MCF 10A (cell line): ENCODE results near the gene TCEA2. TPM values are rescaled to one million over a fixed set of nuclear protein-coding genes. Genes with fewer than 3 reads are reported as not detected.

Source experiments
- BruUV-seq: library from RNA; stranded (reverse); fragments of 400-500 nt; replicated peaks from 2 replicates; lab custom pipeline; 2021; lab: Mats Ljungman, UMichigan
- CTCF ChIA-PET: fragments of 300-600 bp; sonication (Branson Sonifier 250); formaldehyde crosslinking; extraction: SDS; loops from one replicate; lab custom pipeline; 2021; ENCODE audit warnings: antibody characterized with exemption, inconsistent platforms; lab: Yijun Ruan, JAX
- POLR2A ChIA-PET: fragments of 300-600, 350-650 bp; sonication (Branson Sonifier 250); formaldehyde crosslinking; extraction: SDS; loops from one replicate; lab custom pipeline; 2020; ENCODE audit warnings: antibody characterized with exemption, inconsistent platforms; lab: Yijun Ruan, JAX
- DNase-seq: peaks from one replicate; pipeline ENCODE4 v3.0.0-alpha.2; 2018; ENCODE audit not compliant: unreplicated experiment
- H3K27ac Mint-ChIP-seq: one replicate; pipeline ENCODE4 v1.8.0; 2022; ENCODE audit warnings: mild to moderate bottlenecking, low read depth, mixed read lengths; ENCODE audit not compliant: unreplicated experiment
- H3K27me3 Mint-ChIP-seq: one replicate; pipeline ENCODE4 v1.8.0; 2022; ENCODE audit warnings: mixed read lengths; ENCODE audit not compliant: insufficient read depth, unreplicated experiment
- H3K36me3 Mint-ChIP-seq: one replicate; pipeline ENCODE4 v1.8.0; 2022; ENCODE audit warnings: mild to moderate bottlenecking, moderate library complexity, mixed read lengths; ENCODE audit not compliant: insufficient read depth, unreplicated experiment
- H3K4me1 Mint-ChIP-seq: one replicate; pipeline ENCODE4 v1.8.0; 2022; ENCODE audit warnings: mixed read lengths; ENCODE audit not compliant: insufficient read depth, unreplicated experiment
- H3K4me3 Mint-ChIP-seq: one replicate; pipeline ENCODE4 v1.8.0; 2022; ENCODE audit warnings: mild to moderate bottlenecking, moderate library complexity, mixed read lengths; ENCODE audit not compliant: unreplicated experiment
- H3K9me3 Mint-ChIP-seq: one replicate; pipeline ENCODE4 v1.8.0; 2022; ENCODE audit warnings: mixed read lengths; ENCODE audit not compliant: unreplicated experiment
- intact Hi-C: fragments of 100-400 bp; cut with micrococcal nuclease; formaldehyde crosslinking; loops from 2 replicates; pipeline ENCODE4 v1.14.1; 2022
- total RNA-seq: library from RNA; stranded (reverse); gene quantifications from 2 replicates; pipeline ENCODE4 v1.2.3, GENCODE V29; 2022
- TF ChIP-seq, protein P1 (sequence below): fragments of 200-600 bp; IDR thresholded peaks from one replicate; pipeline ENCODE4 v1.8.0; 2022; ENCODE audit warnings: antibody characterized with exemption, mild to moderate bottlenecking; ENCODE audit not compliant: unreplicated experiment

Gene TCEA2
- total RNA-seq, 1 experiment from 2014 or later, result 30.8 TPM

DNA sequence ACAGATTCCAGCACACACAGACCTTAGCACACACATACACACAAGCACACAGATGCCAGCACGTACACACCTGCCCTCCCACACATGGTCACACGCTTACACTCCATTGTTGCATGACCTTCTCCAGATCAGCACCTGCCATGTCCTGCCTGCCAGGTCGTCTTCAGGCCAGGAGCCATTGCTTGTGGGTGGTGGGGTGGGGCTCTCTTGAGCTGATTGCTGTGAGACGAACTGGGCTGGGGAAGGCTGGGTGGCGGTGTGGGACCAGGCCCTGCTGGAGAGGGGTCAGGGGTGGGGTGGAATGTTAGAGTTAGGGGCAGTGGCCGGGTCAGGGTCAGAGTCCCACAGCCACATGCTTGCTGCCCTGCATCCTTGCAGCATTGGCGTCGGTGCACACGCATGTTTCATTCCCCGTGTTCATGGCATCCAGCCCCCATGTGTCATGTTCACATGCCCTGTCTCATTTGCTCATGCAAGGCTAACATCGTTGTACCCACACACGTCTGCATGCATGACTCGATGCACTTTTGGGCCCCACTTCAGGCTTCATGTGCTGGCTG is 50.9 kb downstream of the TCEA2 start:
- Mint-ChIP-seq H3K27ac (no peak overlapping the region), H3K27me3 (no peaks in the 10 kb centered on the region), H3K4me3 (no peak overlapping the region), H3K36me3 (peaks cover 2% of the 10 kb centered on the region), H3K4me1 (no peaks in the 10 kb centered on the region), H3K9me3 (no peaks in the 10 kb centered on the region)
- intact Hi-C loops, result no loop called here
- no TSS peak for BruUV-seq
- ChIA-PET CTCF (interaction anchor here (0.6 to 1.0 kb wide), 2 partner anchors 32 to 108 kb away, joined by 3 read pairs; no protein-coding TSS in a partner anchor), POLR2A (no interaction called here)
- no peak for DNase-seq
- TF ChIP-seq, protein P1, sequence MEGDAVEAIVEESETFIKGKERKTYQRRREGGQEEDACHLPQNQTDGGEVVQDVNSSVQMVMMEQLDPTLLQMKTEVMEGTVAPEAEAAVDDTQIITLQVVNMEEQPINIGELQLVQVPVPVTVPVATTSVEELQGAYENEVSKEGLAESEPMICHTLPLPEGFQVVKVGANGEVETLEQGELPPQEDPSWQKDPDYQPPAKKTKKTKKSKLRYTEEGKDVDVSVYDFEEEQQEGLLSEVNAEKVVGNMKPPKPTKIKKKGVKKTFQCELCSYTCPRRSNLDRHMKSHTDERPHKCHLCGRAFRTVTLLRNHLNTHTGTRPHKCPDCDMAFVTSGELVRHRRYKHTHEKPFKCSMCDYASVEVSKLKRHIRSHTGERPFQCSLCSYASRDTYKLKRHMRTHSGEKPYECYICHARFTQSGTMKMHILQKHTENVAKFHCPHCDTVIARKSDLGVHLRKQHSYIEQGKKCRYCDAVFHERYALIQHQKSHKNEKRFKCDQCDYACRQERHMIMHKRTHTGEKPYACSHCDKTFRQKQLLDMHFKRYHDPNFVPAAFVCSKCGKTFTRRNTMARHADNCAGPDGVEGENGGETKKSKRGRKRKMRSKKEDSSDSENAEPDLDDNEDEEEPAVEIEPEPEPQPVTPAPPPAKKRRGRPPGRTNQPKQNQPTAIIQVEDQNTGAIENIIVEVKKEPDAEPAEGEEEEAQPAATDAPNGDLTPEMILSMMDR, result no peak

DNA sequence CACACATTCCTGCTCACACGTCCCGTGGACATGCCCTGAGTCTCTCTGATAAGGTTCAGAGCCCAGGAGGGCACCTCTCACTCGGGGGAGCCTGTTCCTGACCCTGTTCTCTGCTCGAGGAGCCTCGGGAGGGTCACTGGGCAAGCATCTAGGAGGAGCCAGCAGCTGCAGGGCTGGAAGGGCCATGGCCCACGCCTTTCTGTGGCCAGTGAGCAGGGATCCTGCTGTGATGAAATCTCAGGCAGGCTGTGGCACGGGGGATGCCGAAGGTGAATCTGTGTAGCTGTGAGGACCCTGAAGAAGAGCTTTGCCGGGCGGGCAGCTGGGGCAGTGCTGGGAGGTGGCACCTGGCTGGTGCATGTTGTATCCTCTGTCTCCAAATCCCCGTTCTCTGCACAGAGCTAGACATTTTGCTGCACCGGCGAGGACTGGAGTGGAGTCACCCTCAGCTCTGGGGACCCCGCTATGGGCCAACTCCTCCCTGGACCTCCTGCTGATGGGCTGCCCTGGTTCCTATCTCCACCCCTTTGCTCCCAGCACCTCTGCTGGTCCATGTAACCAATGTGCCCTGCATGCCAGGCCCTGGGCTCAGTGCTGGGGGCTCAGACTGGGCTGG is 51.5 kb downstream of the TCEA2 start:
- TF ChIP-seq, protein P1, result no peak
- CTCF ChIA-PET, result interaction anchor here (0.7 to 1.9 kb wide), 2 partner anchors 13 to 76 kb away, joined by 3 to 6 read pairs; no protein-coding TSS in a partner anchor
- Mint-ChIP-seq H3K27me3 (no peaks in the 10 kb centered on the region), H3K4me3 (no peak overlapping the region), H3K27ac (no peak overlapping the region), H3K36me3 (no peaks in the 10 kb centered on the region), H3K9me3 (no peaks in the 10 kb centered on the region), H3K4me1 (no peaks in the 10 kb centered on the region)
- BruUV-seq, result no TSS peak
- POLR2A ChIA-PET, result no interaction called here
- intact Hi-C loops, result no loop called here
- DNase-seq, result no peak

DNA sequence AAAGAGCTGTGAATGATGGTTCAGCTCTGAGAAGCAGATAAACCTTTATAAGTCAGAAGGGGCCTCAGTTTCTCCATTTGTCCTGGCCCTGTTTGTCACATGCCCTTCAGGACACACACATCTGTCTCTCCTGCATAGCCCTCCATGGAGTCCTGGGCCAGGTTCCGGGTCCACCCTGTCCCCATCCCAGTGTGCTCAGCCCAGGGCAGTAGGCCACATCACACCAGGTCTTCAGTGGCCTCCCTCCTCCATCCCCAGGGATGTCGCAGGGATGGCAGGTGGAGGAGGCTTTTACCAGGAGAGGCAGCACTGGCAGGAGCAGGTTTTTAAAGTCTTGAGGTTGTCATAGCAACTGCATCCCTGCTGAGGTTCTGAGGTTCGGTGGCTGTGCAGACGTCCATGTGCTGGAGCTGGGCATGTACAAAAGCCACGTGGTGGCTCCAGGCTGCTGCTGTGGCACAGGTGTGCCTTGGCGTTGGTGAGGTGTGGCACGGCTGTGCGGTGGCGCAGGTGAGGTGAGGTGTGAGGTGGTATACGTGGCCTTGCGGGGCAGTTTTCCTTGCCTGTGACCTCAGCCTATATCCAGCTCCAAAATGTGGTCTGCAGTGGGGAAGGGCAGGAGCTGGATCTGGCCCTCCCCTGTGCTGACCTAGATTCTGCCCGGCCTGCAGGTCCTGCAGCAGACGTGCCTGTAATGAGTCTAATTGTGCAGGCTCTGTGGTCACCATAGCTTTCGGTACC is 52.3 kb downstream of the TCEA2 start:
- intact Hi-C loops, result no loop called here
- no peaks in the 10 kb centered on the region for H3K27me3 Mint-ChIP-seq
- H3K4me3 Mint-ChIP-seq, result no peak overlapping the region
- ChIA-PET POLR2A (no interaction called here), CTCF (interaction anchor here (0.6 to 1.9 kb wide), 4 partner anchors 14 to 204 kb away, joined by 3 to 6 read pairs (median 3); no protein-coding TSS in a partner anchor)
- BruUV-seq, result no TSS peak
- DNase-seq, result no peak
- no peaks in the 10 kb centered on the region for H3K9me3 Mint-ChIP-seq
- H3K27ac Mint-ChIP-seq, result no peak overlapping the region
- H3K36me3 Mint-ChIP-seq, result no peaks in the 10 kb centered on the region
- no peaks in the 10 kb centered on the region for H3K4me1 Mint-ChIP-seq
- TF ChIP-seq, protein P1, result no peak

DNA sequence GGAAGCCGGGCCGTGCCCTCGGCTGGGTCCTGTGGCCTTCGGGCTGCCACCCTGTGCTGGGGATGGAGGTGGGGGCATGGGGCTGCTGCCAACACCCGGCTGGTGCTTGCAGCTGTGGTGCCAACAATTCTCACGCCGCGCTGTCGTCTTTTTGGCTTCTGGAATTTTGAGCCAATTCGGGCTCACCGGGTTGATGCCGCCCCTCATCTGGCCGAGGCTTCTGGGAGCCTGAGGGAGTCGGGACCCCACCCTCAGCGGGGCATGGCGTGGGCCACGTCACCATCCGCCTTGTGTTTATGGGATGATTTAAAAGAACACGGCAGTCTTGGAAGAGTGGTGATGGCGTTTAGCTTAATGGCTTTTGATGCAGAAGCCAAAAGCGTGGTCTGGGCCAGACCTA is 53.0 kb downstream of the TCEA2 start:
- Mint-ChIP-seq H3K27me3 (peaks cover under 1% of the 10 kb centered on the region), H3K4me3 (no peak overlapping the region), H3K27ac (no peak overlapping the region), H3K36me3 (no peaks in the 10 kb centered on the region), H3K4me1 (no peaks in the 10 kb centered on the region), H3K9me3 (no peaks in the 10 kb centered on the region)
- POLR2A ChIA-PET, result no interaction called here
- CTCF ChIA-PET, result interaction anchor here (0.9 to 1.9 kb wide), 4 partner anchors 15 to 76 kb away, joined by 3 to 6 read pairs (median 4); no protein-coding TSS in a partner anchor
- no peak for DNase-seq
- BruUV-seq, result no TSS peak
- intact Hi-C loops, result no loop called here
- TF ChIP-seq, protein P1, result no peak
